NT2/D1 (cell line): ENCODE measurements around the gene CAV3.

Experiments used
- SUZ12 ChIP-seq: IDR thresholded peaks from 2 replicates; pipeline ENCODE4 v1.6.1; 2011; ENCODE audit not compliant: insufficient read length, insufficient read depth; ENCODE audit errors: extremely low read depth
- YY1 ChIP-seq: IDR thresholded peaks from 2 replicates; pipeline ENCODE4 v1.6.1; 2011; ENCODE audit not compliant: insufficient read length, insufficient read depth
- ZNF274 ChIP-seq: IDR thresholded peaks from 2 replicates; pipeline ENCODE4 v1.6.1; 2011; ENCODE audit warnings: mild to moderate bottlenecking, low read depth, low read length

DNA sequence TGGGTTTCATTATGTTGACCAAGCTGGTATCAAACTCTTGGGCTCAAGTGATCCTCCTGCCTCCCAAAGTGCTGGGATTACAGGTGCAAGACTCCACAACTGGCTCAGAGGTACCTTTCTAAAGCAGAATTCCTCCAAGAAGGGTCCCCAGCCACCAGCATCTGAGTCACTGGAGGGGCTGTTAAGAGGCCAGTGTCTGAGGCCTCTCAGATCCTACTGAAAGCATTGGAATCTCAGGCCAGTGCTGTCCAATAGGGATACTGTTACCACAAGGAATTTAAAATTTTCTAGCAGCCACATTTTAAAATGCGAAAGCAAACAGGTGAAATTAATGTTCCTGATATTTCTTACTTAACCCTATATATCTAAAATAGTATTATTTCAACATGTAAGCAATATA, 1.3 kb downstream of the CAV3 start:
- TF ChIP-seq YY1 (no peak), SUZ12 (no peak), ZNF274 (no peak)
